ENCODE data around the gene CTNNA3. TPM values are rescaled to one million over a fixed set of nuclear protein-coding genes. Genes with fewer than 3 reads are reported as not detected.

CTNNA3 gene
- total and polyA plus RNA-seq, 7 donors, result 0.85 to 66.2 (median 28.1) TPM

DNA sequence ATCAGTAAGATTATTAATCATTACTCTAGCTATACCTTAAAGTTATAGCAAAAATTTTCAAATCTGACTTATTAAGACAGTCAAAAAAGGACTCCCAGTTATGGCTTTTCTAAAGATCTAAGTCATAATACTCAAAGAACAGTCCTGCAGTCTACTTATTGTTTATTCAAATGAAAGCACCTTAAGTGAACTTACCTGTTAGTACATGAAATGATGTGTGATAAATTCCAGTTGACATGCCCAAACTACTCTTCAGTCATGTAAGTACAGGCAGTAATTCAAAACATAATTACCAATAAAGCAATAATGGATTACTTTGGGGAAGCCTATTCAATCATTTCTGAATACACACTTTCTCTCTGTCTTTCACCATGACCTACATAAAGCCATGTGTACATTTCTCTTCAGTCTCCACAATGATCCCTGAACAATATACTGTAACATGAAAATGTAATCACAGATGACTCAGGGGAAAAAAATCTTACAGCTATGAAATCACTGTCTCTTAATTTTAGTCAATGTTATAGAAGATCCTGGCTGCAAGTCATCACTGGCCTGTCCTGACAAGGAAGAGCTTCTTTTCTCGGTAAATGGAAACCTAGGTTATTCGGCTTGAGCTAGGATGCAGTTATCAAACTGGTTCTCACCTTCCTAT lies 1190.9 kb downstream of the CTNNA3 start:
- intact Hi-C loops (cut with DNase I), result no loop called here
- no peaks in the 10 kb centered on the region for H3K9me3 ChIP-seq
- H3K4me3 ChIP-seq, result no peak overlapping the region
- no peaks in the 10 kb centered on the region for H3K27me3 ChIP-seq (ENCODE audit: insufficient read depth in 3 of 3, low read length in 2 of 3)
- H3K4me1 ChIP-seq, result no peaks in the 10 kb centered on the region
- 92 to 100% (median 94%) methylated on average over 2 of the region's 2 CpGs for WGBS, 3 donors
- H3K27ac ChIP-seq, result no peak overlapping the region
- TF ChIP-seq, protein P1, sequence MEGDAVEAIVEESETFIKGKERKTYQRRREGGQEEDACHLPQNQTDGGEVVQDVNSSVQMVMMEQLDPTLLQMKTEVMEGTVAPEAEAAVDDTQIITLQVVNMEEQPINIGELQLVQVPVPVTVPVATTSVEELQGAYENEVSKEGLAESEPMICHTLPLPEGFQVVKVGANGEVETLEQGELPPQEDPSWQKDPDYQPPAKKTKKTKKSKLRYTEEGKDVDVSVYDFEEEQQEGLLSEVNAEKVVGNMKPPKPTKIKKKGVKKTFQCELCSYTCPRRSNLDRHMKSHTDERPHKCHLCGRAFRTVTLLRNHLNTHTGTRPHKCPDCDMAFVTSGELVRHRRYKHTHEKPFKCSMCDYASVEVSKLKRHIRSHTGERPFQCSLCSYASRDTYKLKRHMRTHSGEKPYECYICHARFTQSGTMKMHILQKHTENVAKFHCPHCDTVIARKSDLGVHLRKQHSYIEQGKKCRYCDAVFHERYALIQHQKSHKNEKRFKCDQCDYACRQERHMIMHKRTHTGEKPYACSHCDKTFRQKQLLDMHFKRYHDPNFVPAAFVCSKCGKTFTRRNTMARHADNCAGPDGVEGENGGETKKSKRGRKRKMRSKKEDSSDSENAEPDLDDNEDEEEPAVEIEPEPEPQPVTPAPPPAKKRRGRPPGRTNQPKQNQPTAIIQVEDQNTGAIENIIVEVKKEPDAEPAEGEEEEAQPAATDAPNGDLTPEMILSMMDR (IDR thresholded peaks at IDR 0.05), result no peak
- ATAC-seq, result no peak
- H3K36me3 ChIP-seq (ENCODE audit: insufficient read depth in 1 of 2, low read depth in 1 of 2), result no peaks in the 10 kb centered on the region
- DNase-seq, result no peak

DNA sequence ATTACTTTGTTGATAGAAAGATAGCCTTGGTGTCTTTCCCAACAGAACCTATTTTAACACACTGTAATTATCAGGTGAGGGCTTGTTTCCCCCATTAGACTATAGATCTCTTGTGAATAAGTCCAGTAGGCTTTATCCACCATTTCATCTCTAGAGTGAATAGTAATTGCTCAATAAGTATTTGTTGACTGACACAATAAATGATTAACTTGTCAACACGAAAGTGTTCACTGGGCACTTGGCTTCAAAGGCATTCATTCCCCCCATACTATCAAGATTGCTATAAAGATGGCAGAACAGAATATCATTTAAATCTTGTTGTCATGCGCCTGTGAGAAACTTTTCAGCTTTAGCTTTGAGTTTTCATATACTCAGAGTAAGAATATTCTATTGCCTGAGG lies 1194.6 kb downstream of the CTNNA3 start:
- WGBS, 3 donors, result 91 to 94% (median 93%) methylated on average over 2 of the region's 2 CpGs
- Histone ChIP-seq H3K27me3 (ENCODE audit: insufficient read depth in 3 of 3, low read length in 2 of 3) (no peaks in the 10 kb centered on the region), H3K9me3 (no peaks in the 10 kb centered on the region), H3K36me3 (ENCODE audit: insufficient read depth in 1 of 2, low read depth in 1 of 2) (no peaks in the 10 kb centered on the region), H3K27ac (no peak overlapping the region), H3K4me1 (no peaks in the 10 kb centered on the region), H3K4me3 (no peak overlapping the region)
- ATAC-seq (no peak), DNase-seq (no peak)
- TF ChIP-seq, protein P1 (IDR thresholded peaks at IDR 0.05), result no peak
- intact Hi-C loops (cut with DNase I), result no loop called here

DNA sequence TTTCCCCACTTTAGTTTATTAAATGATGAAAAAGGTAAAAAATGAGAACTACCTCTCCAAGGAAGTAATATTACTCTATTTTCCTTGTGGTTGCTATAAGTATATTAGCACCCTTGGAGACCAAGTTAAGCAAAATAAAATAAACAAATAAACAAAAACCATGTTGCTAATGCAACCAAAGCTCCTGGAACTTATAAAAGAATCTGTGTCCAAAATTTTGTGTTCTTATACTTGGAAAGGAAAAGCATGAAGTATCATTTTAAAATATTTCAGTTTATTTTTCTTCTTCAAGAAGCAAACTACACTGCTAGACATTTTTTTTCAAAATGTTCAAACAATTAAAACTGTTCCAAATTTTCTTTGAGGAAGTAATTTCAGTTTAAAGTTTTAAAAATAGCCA lies 1212.0 kb downstream of the CTNNA3 start:
- Histone ChIP-seq H3K36me3 (ENCODE audit: insufficient read depth in 1 of 2, low read depth in 1 of 2) (no peaks in the 10 kb centered on the region), H3K4me3 (no peak overlapping the region), H3K9me3 (no peaks in the 10 kb centered on the region), H3K27me3 (ENCODE audit: insufficient read depth in 3 of 3, low read length in 2 of 3) (no peaks in the 10 kb centered on the region), H3K4me1 (no peaks in the 10 kb centered on the region), H3K27ac (no peak overlapping the region)
- ATAC-seq (no peak), DNase-seq (no peak)
- TF ChIP-seq, protein P1 (IDR thresholded peaks at IDR 0.05), result no peak
- intact Hi-C loops (cut with DNase I), result no loop called here

DNA sequence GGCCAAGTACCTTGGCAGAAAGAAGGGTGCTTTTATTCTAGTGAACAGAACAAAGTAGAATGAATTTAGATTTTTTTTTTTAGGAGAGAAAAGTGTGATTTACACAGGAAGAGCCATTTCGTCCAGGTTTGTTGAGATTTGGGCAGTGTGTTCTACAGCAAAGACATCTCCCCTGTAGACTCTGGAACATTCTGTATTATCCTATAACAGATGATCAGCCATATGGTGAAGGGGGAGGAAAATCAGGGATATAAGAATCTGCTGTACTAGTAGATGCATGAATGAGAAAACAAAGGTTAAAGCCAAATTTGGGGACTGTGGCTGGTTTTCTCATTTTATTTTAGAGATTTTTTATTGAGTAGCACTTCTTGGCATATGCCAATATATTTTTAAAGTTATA lies 1223.8 kb downstream of the CTNNA3 start:
- ATAC-seq, result no peak
- TF ChIP-seq, protein P1 (IDR thresholded peaks at IDR 0.05), result no peak

DNA sequence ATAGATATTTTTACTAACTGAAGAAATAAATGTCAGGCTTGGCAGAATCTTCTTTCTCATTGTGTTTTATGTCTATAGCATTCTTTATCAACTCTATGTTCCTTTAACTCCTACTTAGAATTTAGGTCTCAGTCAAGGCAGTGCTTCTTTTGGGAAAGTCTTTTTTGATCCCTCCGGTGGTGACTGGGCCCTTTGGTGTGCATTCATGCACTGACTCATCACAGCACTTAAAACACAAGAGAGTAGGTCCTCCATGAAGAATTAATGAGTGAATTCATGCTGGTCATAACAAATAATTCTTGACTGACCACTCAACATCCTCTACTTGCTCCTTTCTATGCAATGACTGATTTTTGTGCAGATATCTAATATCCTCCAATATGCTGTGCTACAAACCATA lies 1229.0 kb downstream of the CTNNA3 start:
- H3K27me3 ChIP-seq (ENCODE audit: insufficient read depth in 3 of 3, low read length in 2 of 3), result no peaks in the 10 kb centered on the region
- H3K36me3 ChIP-seq (ENCODE audit: insufficient read depth in 1 of 2, low read depth in 1 of 2), result no peaks in the 10 kb centered on the region
- H3K4me1 ChIP-seq, result no peaks in the 10 kb centered on the region
- intact Hi-C loops (cut with DNase I), result no loop called here
- no peak for ATAC-seq
- H3K9me3 ChIP-seq, result no peaks in the 10 kb centered on the region
- no peak overlapping the region for H3K27ac ChIP-seq
- no peak overlapping the region for H3K4me3 ChIP-seq
- 85 to 89% (median 88%) methylated on average over 1 of the region's 1 CpG for WGBS, 3 donors
- TF ChIP-seq, protein P1 (IDR thresholded peaks at IDR 0.05), result no peak
- DNase-seq, result no peak

More for the DNA sequence above, 1223.8 kb downstream of the CTNNA3 start:
- no peak for DNase-seq
- no peaks in the 10 kb centered on the region for H3K4me1 ChIP-seq
- H3K4me3 ChIP-seq, result no peak overlapping the region
- no peaks in the 10 kb centered on the region for H3K9me3 ChIP-seq
- WGBS, 3 donors, result 54 to 66% (median 57%) methylated on average over 1 of the region's 1 CpG
- no peaks in the 10 kb centered on the region for H3K36me3 ChIP-seq (ENCODE audit: insufficient read depth in 1 of 2, low read depth in 1 of 2)
- no peaks in the 10 kb centered on the region for H3K27me3 ChIP-seq (ENCODE audit: insufficient read depth in 3 of 3, low read length in 2 of 3)
- intact Hi-C loops (cut with DNase I), result no loop called here
- no peak overlapping the region for H3K27ac ChIP-seq

All from psoas muscle (tissue), 8 donors.